Measurements from ENCODE around the gene TMEFF2. TPM values are rescaled to one million over a fixed set of nuclear protein-coding genes. Genes with fewer than 3 reads are reported as not detected.

The TMEFF2 gene
- total and polyA plus RNA-seq, 4 donors, result 0.08 TPM; not detected in 3

DNA sequence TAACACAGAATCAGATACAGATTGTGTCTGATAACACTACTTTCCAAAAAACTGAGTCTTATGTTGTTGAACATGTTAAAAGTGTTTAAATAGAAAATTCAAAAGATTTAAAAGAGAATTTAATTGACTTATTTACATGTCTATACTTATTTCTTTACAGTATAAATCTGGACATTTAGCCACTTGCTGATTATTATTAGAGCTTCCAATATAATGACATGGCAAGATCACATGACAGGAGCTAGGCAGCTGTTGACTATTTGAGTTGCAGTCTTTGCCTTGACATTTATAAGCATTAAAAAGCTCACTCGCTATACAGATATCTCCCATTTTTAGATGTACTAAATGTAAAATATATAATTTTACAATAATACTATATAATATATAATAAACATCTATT lies 6.4 kb upstream of the TMEFF2 start:
- H3K27ac ChIP-seq (ENCODE audit: low read depth in 1 of 2, low read length in 2 of 2), result no peak overlapping the region
- H3K4me3 ChIP-seq (ENCODE audit: low read depth in 1 of 3, low read length in 3 of 3), result no peak overlapping the region
- peaks cover 0 to 9% (median 5%) of the 10 kb centered on the region in 4 donors for H3K4me1 ChIP-seq (ENCODE audit: control insufficient read depth in 4 of 4, insufficient read depth in 4 of 4, low read length in 3 of 4)
- no peaks in the 10 kb centered on the region for H3K36me3 ChIP-seq (ENCODE audit: control insufficient read depth in 4 of 4, insufficient read depth in 3 of 4, low read depth in 1 of 4, low read length in 3 of 4)
- TF ChIP-seq FOXA1 (IDR thresholded peaks at IDR 0.05) (no peak), JUND (IDR thresholded peaks at IDR 0.05) (no peak), MAX (IDR thresholded peaks at IDR 0.05) (no peak), CTCF (IDR thresholded peaks at IDR 0.05; ENCODE audit: low read depth, low read length, missing input control) (no peak), EGR1 (IDR thresholded peaks at IDR 0.05; ENCODE audit: low read depth in 2 of 2) (no peak)
- H3K9ac ChIP-seq (ENCODE audit: low read depth in 1 of 2, low read length in 2 of 2), result no peak overlapping the region
- peaks cover 0 to 18% (median 4%) of the 10 kb centered on the region in 4 donors for H3K27me3 ChIP-seq (ENCODE audit: control insufficient read depth in 4 of 4, insufficient read depth in 4 of 4, low read length in 3 of 4)
- DNase-seq (ENCODE audit: low spot score), result no peak
- H3K9me3 ChIP-seq (ENCODE audit: control insufficient read depth in 4 of 4, low read length in 3 of 4), result no peaks in the 10 kb centered on the region
- WGBS, result 81% methylated on average over 1 of the region's 1 CpG

GRCh38 chr2:192197357-192197756 lies 2.6 kb upstream of the TMEFF2 start:
- Histone ChIP-seq H3K27me3 (ENCODE audit: control insufficient read depth in 4 of 4, insufficient read depth in 4 of 4, low read length in 3 of 4) (peaks cover 0 to 23% (median 7%) of the 10 kb centered on the region in 4 donors), H3K27ac (ENCODE audit: low read depth in 1 of 2, low read length in 2 of 2) (no peak overlapping the region), H3K4me3 (ENCODE audit: low read depth in 1 of 3, low read length in 3 of 3) (no peak overlapping the region), H3K9ac (ENCODE audit: low read depth in 1 of 2, low read length in 2 of 2) (no peak overlapping the region), H3K4me1 (ENCODE audit: control insufficient read depth in 4 of 4, insufficient read depth in 4 of 4, low read length in 3 of 4) (peaks cover 13 to 29% (median 23%) of the 10 kb centered on the region in 4 donors), H3K36me3 (ENCODE audit: control insufficient read depth in 4 of 4, insufficient read depth in 3 of 4, low read depth in 1 of 4, low read length in 3 of 4) (no peaks in the 10 kb centered on the region), H3K9me3 (ENCODE audit: control insufficient read depth in 4 of 4, low read length in 3 of 4) (no peaks in the 10 kb centered on the region)
- DNase-seq (ENCODE audit: low spot score), result no peak
- TF ChIP-seq, protein P1, sequence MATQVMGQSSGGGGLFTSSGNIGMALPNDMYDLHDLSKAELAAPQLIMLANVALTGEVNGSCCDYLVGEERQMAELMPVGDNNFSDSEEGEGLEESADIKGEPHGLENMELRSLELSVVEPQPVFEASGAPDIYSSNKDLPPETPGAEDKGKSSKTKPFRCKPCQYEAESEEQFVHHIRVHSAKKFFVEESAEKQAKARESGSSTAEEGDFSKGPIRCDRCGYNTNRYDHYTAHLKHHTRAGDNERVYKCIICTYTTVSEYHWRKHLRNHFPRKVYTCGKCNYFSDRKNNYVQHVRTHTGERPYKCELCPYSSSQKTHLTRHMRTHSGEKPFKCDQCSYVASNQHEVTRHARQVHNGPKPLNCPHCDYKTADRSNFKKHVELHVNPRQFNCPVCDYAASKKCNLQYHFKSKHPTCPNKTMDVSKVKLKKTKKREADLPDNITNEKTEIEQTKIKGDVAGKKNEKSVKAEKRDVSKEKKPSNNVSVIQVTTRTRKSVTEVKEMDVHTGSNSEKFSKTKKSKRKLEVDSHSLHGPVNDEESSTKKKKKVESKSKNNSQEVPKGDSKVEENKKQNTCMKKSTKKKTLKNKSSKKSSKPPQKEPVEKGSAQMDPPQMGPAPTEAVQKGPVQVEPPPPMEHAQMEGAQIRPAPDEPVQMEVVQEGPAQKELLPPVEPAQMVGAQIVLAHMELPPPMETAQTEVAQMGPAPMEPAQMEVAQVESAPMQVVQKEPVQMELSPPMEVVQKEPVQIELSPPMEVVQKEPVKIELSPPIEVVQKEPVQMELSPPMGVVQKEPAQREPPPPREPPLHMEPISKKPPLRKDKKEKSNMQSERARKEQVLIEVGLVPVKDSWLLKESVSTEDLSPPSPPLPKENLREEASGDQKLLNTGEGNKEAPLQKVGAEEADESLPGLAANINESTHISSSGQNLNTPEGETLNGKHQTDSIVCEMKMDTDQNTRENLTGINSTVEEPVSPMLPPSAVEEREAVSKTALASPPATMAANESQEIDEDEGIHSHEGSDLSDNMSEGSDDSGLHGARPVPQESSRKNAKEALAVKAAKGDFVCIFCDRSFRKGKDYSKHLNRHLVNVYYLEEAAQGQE (IDR thresholded peaks at IDR 0.05), result no peak
- TF ChIP-seq TAF1 (conservative IDR thresholded peaks at IDR 0.05) (no peak), JUND (IDR thresholded peaks at IDR 0.05) (no peak), RAD21 (IDR thresholded peaks at IDR 0.05) (no peak), ATF3 (IDR thresholded peaks at IDR 0.05) (no peak), GABPA (IDR thresholded peaks at IDR 0.05 in 1 of 2, conservative IDR thresholded peaks at IDR 0.05 in 1 of 2) (no peak), FOXA1 (IDR thresholded peaks at IDR 0.05) (no peak), CTCF (IDR thresholded peaks at IDR 0.05; ENCODE audit: low read depth, low read length, missing input control) (no peak), HNF4G (IDR thresholded peaks at IDR 0.05) (no peak), NR2F2 (IDR thresholded peaks at IDR 0.05) (no peak), YY1 (IDR thresholded peaks at IDR 0.05) (no peak), SP1 (IDR thresholded peaks at IDR 0.05) (no peak), RXRA (IDR thresholded peaks at IDR 0.05) (no peak), FOXA2 (IDR thresholded peaks at IDR 0.05) (no peak), EGR1 (IDR thresholded peaks at IDR 0.05; ENCODE audit: low read depth in 2 of 2) (no peak), MAX (IDR thresholded peaks at IDR 0.05) (no peak)
- TF ChIP-seq, protein P2, sequence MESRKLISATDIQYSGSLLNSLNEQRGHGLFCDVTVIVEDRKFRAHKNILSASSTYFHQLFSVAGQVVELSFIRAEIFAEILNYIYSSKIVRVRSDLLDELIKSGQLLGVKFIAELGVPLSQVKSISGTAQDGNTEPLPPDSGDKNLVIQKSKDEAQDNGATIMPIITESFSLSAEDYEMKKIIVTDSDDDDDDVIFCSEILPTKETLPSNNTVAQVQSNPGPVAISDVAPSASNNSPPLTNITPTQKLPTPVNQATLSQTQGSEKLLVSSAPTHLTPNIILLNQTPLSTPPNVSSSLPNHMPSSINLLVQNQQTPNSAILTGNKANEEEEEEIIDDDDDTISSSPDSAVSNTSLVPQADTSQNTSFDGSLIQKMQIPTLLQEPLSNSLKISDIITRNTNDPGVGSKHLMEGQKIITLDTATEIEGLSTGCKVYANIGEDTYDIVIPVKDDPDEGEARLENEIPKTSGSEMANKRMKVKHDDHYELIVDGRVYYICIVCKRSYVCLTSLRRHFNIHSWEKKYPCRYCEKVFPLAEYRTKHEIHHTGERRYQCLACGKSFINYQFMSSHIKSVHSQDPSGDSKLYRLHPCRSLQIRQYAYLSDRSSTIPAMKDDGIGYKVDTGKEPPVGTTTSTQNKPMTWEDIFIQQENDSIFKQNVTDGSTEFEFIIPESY (IDR thresholded peaks at IDR 0.05), result no peak
- 48% methylated on average over 1 of the region's 1 CpG for WGBS
